Duodenal mucosa (tissue), 2 donors: ENCODE results near the gene LRRC49.

ENCODE experiments used
- H3K27ac ChIP-seq: one replicate; pipeline ENCODE4 v1.7.0; 2013; ENCODE audit warnings: low read depth, low read length
- H3K27me3 ChIP-seq, 2 donors: one replicate each; pipeline ENCODE4 v1.7.0; 2013; ENCODE audit warnings: low read length in 2 of 2, control low read depth in 1 of 2; ENCODE audit not compliant: insufficient read depth in 2 of 2, control insufficient read depth in 1 of 2
- H3K36me3 ChIP-seq, 2 donors: one replicate each; pipeline ENCODE4 v1.7.0; 2013; ENCODE audit warnings: low read length in 2 of 2, control low read depth in 1 of 2; ENCODE audit not compliant: insufficient read depth in 2 of 2, control insufficient read depth in 1 of 2
- H3K4me1 ChIP-seq, 2 donors: one replicate each; pipeline ENCODE4 v1.7.0; 2013; ENCODE audit warnings: low read length in 2 of 2, control low read depth in 1 of 2; ENCODE audit not compliant: insufficient read depth in 2 of 2, control insufficient read depth in 1 of 2
- H3K4me3 ChIP-seq, 2 donors: one replicate each; pipeline ENCODE4 v1.7.0; 2013; ENCODE audit warnings: low read length in 2 of 2, low read depth in 1 of 2
- H3K9ac ChIP-seq, 2 donors: one replicate each; pipeline ENCODE4 v1.7.0; 2013; ENCODE audit warnings: low read length in 2 of 2, low read depth in 1 of 2
- H3K9me3 ChIP-seq, 2 donors: one replicate each; pipeline ENCODE4 v1.7.0; 2013; ENCODE audit warnings: low read length in 2 of 2, control low read depth in 1 of 2; ENCODE audit not compliant: control insufficient read depth in 1 of 2

The LRRC49 gene

DNA sequence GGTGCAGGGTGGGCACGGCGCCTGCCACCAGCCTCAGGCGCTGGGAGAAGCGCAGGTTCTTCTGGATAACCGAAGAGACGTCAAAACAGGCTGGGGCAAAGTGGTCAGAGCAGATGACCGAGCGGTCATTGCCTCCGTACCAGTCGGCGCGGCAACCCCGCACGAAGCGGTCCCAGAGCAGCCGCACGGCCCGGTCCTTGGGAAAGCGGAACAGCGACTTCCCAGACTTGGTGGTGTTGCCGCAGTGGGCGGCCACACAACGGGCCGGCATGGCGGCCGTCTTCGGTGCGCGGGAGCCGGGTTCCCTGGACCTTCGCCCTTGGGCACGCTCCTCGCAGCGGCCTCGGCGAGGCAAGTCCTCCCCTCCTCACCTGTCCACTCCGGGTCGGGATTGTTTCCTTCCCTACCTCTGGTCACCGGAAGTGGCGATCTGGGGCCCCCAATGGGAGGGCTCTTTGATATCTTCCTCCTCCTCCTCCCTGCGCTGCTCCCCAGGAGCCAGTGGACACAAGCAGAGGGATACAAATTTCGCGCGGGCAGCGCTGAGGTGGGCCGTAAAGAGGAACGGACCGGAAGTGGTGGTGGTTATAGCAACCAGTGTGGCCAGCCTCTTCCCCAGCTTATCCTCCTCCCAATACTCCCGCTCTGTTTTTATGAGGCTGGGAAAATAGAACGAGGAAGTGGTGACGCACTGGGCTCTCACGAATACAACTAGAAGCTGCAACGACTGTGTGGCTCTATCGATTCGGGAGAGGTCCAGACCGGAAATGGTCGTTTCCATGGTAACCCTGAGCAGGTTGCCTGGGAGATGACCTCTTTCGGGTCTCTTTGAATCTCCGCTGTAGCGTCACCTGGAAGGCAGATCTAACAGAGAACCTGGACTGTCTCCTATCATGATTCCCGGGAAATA, at the start of gene LRRC49, which contains the start of gene THAP10:
Gene LRRC49 (plus strand): TSS at position 825 of the 910 bp plus-strand sequence. CDS start 69 bp downstream, at position 894.
Gene THAP10 (minus strand): TSS at position 432 of the 910 bp plus-strand sequence. CDS start 161 bp downstream, at position 271.
- Histone ChIP-seq H3K4me3 (peak within 1 kb of the TSS; percentile 82 to 87), H3K9ac (peak within 1 kb of the TSS; percentile 62 to 68), H3K27me3 (no peaks in the 10 kb centered on the region), H3K36me3 (no peaks in the 10 kb centered on the region), H3K27ac (peak within 1 kb of the TSS; percentile 41), H3K9me3 (no peaks in the 10 kb centered on the region), H3K4me1 (peaks cover 6 to 9% of the 10 kb centered on the region in 2 donors)

GRCh38 chr15:70845602-70846360, 46.8 kb upstream of the LRRC49 start:
- H3K27me3 ChIP-seq: no peaks in the 10 kb centered on the region
- no peak overlapping the region for H3K4me3 ChIP-seq
- no peaks in the 10 kb centered on the region for H3K36me3 ChIP-seq
- H3K9ac ChIP-seq: no peak overlapping the region
- H3K27ac ChIP-seq: no peak overlapping the region
- H3K4me1 ChIP-seq: no peaks in the 10 kb centered on the region
- no peaks in the 10 kb centered on the region for H3K9me3 ChIP-seq

GRCh38 chr15:70851889-70852288, 40.7 kb upstream of the LRRC49 start:
- H3K4me1 ChIP-seq: peaks cover 0 to 3% of the 10 kb centered on the region in 2 donors
- H3K36me3 ChIP-seq: no peaks in the 10 kb centered on the region
- H3K9ac ChIP-seq: no peak overlapping the region
- peaks cover 19 to 32% of the 10 kb centered on the region in 2 donors for H3K27me3 ChIP-seq
- H3K4me3 ChIP-seq: no peak overlapping the region
- H3K27ac ChIP-seq: no peak overlapping the region
- H3K9me3 ChIP-seq: no peaks in the 10 kb centered on the region

GRCh38 chr15:70852501-70853317, 39.9 kb upstream of the LRRC49 start:
- H3K9ac ChIP-seq: no peak overlapping the region
- peaks cover 23 to 32% of the 10 kb centered on the region in 2 donors for H3K27me3 ChIP-seq
- no peak overlapping the region for H3K27ac ChIP-seq

DNA sequence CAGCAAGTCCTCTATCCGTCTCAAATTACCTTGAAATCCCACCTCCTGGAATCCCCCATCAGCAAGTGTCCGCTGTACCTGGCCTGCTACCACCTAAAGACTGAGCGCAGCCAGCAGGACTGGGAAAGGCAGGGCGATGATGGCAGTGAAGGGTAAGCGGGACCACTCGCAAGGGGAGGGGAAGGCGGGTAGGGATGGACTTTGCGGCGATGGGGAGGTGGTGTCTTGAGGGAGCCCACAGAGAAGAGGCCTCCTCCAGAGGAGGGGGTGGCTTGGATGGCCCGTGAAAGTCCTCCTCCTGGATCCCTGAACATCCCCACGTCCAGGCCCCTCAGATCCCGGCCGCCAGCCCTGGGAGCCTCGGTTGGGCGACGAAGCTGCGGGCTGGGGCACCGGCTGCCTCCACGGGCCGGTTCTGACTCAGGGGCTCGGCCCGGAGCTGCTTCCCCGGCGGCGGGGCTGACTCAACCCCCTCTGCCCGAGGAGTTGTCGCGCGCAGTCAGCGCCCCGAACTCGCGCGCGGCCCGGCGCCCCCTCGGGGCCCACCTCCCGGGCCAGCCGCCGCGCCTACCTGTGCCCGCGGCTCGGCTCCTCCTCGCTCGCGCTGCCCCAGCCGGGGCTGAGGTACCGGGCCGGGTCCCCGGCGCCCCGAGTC, 39.2 kb upstream of the LRRC49 start:
- Histone ChIP-seq H3K27ac (no peak overlapping the region), H3K4me1 (peaks cover 0 to 3% of the 10 kb centered on the region in 2 donors), H3K27me3 (peaks cover 23 to 32% of the 10 kb centered on the region in 2 donors), H3K9me3 (no peaks in the 10 kb centered on the region), H3K9ac (no peak overlapping the region), H3K4me3 (peak overlapping the region; percentile 55 to 58), H3K36me3 (no peaks in the 10 kb centered on the region)

More at GRCh38 chr15:70852501-70853317, 39.9 kb upstream of the LRRC49 start:
- peak overlapping the region; percentile 55 to 58 for H3K4me3 ChIP-seq
- peaks cover 0 to 3% of the 10 kb centered on the region in 2 donors for H3K4me1 ChIP-seq
- H3K9me3 ChIP-seq: no peaks in the 10 kb centered on the region
- H3K36me3 ChIP-seq: no peaks in the 10 kb centered on the region

DNA sequence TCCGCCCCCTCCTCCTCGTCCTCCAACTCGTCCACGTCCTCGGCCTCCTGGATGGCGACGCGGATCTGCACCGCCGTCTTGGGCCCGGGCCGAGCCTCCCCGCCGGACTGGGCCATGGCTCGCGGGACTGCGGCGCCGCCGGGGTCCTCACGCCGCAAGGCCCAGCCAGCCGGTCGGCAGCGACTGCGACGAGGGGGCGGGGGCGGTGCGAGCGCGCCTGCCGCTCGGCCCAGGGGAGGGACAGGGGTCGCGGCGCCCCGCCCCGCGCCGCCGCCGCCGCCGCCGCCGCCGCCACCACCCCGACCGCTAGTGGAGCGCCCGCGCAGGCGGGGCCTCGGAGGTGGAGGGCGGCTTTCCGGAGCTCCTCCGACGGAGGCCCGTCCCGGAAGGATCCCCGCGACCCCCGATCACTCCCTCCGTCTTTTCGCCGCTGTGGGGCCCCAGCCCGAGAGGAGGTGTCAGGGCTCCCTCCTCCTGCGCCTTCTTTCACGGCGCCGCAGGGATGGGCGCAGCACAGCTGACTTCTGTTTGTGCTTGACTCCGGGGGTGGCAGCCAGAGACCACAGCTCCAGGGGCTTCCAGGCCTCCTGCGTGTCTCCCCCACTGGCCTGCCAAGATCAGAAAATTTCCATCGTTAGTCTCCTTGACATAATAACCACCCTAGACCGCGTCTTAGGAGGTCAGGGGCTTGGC, 38.5 kb upstream of the LRRC49 start, which contains the start of gene LARP6:
Gene LARP6 (minus strand): TSS at position 185 of the 693 bp plus-strand sequence. CDS start 69 bp downstream, at position 116.
- Histone ChIP-seq H3K27ac (no peak within 1 kb of the TSS), H3K9me3 (no peaks in the 10 kb centered on the region), H3K36me3 (no peaks in the 10 kb centered on the region), H3K27me3 (peaks cover 23 to 32% of the 10 kb centered on the region in 2 donors), H3K4me3 (peak within 1 kb of the TSS; percentile 55 to 58), H3K9ac (peak within 1 kb of the TSS; percentile 10 to 48), H3K4me1 (peaks cover 0 to 3% of the 10 kb centered on the region in 2 donors)

GRCh38 chr15:70854666-70854976, 38.0 kb upstream of the LRRC49 start:
- H3K27me3 ChIP-seq: peaks cover 23 to 32% of the 10 kb centered on the region in 2 donors
- peaks cover 0 to 3% of the 10 kb centered on the region in 2 donors for H3K4me1 ChIP-seq
- peak overlapping the region; percentile 10 to 48 for H3K9ac ChIP-seq
- H3K36me3 ChIP-seq: no peaks in the 10 kb centered on the region
- H3K27ac ChIP-seq: no peak overlapping the region
- no peaks in the 10 kb centered on the region for H3K9me3 ChIP-seq
- H3K4me3 ChIP-seq: peak overlapping the region in 1 of 2 donors; percentile 54

GRCh38 chr15:70855764-70856163, 36.9 kb upstream of the LRRC49 start:
- no peak overlapping the region for H3K27ac ChIP-seq
- H3K4me1 ChIP-seq: peaks cover 0 to 3% of the 10 kb centered on the region in 2 donors

More at GRCh38 chr15:70855764-70856163, 36.9 kb upstream of the LRRC49 start:
- H3K9me3 ChIP-seq: no peaks in the 10 kb centered on the region
- H3K36me3 ChIP-seq: no peaks in the 10 kb centered on the region
- H3K27me3 ChIP-seq: peaks cover 23 to 32% of the 10 kb centered on the region in 2 donors
- H3K4me3 ChIP-seq: no peak overlapping the region
- no peak overlapping the region for H3K9ac ChIP-seq
